RCC 7860 (cell line): ENCODE data around the gene MRPL22.
"Not testable (repeated sequence)": the region's sequence is repeated elsewhere in the genome, so short reads cannot be mapped to it uniquely, and the experiment has no call there.

Source experiments
- DNase-seq: peaks from one replicate; pipeline ENCODE4 v3.0.0-alpha.2; 2015; ENCODE audit warnings: low spot score
- FAIRE-seq: peaks from 2 replicates; lab custom pipeline; 2012; peaks lifted over from hg19 to GRCh38; lab: Jason Lieb, UNC

The MRPL22 gene

DNA sequence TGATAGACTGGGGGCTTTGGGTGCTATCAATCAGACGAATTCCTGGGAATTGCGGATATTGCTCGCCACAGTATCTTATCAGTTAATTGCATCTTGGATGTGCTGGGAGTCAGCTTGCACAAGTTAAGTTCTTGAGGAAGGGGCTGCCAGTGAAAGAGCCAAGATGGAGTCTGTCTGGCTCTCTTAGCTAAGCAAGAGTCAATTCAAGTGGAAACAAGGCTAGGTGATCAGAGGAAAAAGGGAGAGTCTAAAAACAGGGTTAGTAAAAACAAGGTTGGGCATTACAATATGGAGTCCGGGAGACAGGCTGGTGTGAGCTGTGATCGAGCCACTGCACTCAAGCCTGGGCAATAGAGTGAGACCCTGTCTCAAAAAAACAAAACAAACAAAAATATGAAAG, 1.5 kb upstream of the MRPL22 start:
- FAIRE-seq, DNase-seq: not testable (repeated sequence)

DNA sequence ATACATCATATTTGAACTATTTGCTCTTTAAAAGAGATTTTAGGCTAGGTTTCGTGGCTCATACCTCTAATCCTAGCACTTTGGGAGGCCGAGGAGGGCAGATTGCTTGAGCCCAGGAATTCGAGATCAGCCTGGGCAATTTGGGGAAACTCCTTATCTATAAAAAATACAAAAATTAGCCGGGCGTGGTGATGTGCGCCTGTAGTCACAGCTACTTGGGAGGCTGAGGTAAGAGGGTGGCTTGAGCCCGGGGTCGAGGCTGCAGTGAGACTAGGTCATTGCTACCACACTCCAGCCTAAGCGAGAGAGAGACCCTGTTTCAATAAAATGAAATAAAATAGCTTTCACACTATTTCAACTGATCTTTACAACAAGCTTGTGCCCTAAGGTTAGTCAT, 500 bp upstream of the MRPL22 start:
- no peak for DNase-seq
- no peak for FAIRE-seq

DNA sequence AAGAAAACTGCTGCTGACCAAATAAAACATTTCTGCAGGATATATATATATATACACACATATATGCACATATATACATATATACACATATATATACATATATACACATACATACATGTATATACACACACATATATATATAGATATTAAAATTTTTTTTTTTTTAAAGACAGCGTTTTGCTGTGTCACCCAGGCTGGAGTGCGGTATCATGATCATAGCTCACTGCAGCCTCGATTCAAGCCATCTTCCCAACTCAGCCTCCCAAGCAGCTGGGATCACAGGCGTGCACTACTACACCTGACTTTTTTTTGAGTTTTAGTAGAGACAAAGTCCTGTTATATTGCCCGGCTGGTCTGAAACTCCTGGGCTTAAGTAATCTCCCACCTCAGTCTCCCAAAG, 2.7 kb downstream of the MRPL22 start:
- DNase-seq (no peak), FAIRE-seq (no peak)

DNA sequence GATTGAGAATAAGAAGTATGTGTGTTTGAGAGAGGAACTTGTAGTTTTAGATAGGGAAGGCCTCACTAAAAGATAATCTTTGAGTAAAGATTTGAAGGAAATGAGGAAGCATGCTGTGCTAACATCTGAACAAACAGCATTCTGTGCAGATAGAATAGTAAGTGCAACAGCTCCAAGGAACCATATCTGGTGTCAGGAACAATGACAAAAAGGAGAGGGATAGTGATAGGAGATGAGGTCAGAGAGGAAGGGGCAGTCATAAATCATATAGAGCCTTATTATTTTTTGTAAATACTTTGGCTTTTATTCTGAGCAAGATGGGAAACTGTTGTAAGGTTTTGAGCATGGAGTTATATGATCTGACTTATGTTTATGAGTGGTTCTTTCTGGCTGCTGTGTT, 3.8 kb downstream of the MRPL22 start:
- FAIRE-seq (no peak), DNase-seq (no peak)

DNA sequence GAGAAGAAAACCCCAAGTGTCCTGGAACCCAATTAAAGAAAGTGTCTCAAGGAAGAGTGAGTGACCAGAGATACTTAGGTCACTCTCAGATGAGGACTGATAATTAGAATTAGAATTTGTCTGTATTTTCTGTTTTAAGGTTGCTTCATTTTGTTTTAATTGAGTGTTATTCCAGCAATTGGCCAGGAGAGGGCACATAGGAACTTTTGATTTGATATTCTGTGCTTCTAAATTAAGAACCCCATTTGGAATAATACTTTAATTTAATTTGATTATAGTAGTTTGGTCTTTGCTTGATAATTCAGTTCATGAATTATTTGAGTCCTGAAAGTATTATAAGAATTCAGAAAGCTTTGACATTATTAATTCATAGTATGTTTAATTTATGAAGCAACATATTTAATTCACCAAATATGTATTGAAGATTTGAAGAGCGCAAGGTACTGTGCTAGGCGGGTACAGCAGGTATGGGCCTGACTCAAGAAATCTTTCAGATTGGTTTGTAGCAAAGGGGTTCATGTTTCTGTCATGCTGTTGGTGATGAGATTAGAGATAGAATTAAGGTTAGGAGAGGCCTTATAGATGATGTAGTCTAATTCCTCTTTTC, 4.9 kb downstream of the MRPL22 start:
- FAIRE-seq (peak; percentile 57), DNase-seq (no peak)

DNA sequence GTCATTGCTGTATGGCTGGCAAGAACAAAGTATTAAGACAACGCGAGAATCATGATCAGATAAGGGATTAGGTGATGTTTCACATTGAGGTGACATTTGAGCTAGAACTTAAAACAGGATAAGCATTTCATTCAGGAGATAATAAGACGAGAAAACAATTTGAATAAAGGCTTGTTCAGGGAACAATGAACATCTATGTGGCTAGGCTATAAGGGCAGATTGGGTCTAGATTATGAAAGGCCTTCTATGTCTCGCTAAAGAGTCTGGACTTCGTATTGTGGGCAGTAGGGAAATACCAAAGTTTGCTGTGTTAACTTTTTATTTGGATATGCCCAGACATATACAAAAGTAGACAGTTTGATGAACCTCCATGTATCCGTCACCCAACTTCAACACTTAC, 6.9 kb downstream of the MRPL22 start:
- FAIRE-seq: no peak

DNA sequence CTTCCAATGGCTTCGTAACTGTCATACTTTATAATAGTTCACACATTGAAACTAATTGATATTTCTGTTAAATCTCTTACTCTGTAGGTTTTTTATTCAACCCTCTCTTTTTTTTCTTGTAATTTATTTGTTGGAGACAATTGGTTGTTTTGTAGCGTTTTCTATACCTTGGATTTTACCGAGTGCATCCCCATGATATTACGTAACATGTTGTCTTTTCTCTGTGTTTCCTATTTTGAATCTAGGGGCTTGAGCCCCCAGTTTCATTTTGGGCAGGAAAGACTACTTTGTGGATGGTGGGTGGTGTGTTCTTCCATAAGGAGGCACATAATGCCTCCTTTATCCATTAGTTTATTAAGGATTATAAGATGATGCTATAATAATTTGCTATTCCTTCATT, 7.4 kb downstream of the MRPL22 start:
- DNase-seq: no peak
- no peak for FAIRE-seq

More for the DNA sequence above, 6.9 kb downstream of the MRPL22 start:
- DNase-seq: no peak

DNA sequence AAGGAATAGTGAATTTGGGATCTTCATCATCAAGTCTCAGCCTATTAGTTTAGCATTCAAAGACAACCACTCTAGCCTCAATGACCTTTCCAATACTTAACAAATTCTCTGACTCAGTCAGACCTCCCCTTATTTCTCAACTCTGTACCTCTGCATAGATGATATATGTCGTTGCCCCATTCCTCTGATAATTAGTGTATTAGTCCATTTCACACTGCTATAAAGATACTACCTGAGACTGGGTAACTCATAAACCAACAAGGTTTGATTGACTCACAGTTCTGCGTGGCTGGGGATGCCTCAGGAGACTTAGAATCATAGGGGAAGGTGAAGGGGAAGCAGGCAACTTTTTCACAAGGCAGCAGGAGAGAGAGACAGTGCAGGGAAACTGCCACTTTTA, 8.9 kb downstream of the MRPL22 start:
- DNase-seq (no peak), FAIRE-seq (no peak)

DNA sequence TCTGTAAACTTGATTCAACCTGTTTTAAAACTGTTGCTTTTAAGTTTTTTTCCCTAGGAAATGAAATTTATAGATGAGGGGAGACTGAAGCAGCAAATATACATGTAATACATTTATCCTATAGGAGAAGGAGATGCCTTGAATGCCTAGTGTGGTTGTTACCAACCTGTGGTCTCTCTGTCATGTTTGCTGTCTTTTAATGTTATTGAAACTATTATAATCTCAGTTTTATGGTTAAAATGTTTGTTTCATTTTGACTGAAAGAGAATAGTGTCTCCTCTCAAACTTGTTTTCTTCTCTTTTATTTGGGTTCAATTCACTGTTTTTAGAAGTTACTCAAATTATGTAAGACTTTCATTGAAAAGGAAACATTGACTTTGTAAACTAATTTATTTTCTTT, 15.8 kb downstream of the MRPL22 start:
- no peak for DNase-seq
- FAIRE-seq: no peak

DNA sequence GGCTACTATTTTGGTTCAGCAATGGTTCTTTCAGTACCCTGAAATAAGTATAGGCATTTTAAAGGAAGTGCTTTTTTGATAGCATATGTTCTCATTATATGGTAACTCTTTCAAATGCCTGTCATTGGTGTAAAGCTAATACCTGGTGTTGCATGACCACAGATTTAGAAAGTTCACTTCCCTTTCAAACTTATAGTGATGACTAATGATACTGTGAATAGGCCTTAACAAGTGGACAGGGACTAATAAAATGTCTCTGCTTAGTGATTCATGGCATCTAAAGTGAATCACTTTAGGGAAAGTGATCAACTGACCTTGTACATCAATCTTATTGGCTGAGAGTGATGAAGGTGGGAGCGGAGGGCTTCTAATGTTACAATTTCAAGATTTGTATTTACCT, 21.6 kb downstream of the MRPL22 start:
- peak; percentile 52 for DNase-seq
- FAIRE-seq: peak; percentile 66

DNA sequence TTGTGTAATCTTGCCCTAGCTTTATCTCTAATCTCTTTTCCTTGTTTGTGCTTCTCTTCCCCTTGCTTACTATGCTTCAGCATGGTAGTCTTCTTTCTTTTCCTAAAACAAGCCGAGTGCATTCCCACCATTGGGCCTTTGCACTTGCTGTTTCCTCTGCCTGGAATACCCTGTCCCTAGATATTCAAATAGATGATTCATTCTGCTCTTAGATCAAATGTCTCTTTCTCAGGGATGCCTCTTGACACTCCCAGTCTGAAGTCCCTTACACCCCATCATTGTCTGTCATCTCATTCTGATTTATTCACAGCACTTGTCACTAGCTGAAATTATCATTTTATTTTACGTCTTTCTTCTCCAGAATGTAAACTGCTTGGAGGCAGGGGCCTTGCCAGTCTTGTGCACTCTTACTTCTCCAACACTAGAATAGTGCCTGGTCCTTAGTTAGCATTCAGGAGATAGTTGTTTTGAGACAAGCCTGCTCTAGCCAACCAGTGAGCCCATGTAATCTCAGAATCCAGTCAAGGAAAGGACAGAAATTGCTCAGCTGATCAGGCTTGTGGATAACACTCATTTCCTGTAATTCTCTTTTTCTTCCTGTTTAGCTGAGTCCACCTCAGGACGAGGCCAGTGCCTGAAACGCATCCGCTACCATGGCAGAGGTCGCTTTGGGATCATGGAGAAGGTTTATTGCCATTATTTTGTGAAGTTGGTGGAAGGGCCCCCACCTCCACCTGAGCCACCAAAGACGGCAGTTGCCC, 25.4 kb downstream of the MRPL22 start:
- DNase-seq (no peak), FAIRE-seq (no peak)

DNA sequence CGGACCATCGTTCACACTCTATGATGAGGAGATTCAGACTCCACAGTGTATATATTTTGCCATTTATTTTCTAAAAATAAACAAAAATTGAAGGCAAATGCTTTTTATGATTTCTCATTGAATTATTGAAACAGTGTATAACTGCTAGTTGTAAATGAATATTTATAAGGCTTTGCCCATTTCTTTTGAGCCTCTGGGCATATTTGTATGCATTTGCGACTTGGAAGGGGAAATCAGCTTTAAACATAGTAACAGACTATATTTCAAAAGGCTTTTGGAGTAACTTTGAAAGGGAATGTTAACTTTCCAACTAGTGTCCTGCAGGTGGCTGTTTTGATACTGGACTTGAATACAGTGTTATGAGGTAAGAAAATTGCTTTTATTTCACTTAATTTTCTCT, 26.0 kb downstream of the MRPL22 start:
- DNase-seq (no peak), FAIRE-seq (no peak)

DNA sequence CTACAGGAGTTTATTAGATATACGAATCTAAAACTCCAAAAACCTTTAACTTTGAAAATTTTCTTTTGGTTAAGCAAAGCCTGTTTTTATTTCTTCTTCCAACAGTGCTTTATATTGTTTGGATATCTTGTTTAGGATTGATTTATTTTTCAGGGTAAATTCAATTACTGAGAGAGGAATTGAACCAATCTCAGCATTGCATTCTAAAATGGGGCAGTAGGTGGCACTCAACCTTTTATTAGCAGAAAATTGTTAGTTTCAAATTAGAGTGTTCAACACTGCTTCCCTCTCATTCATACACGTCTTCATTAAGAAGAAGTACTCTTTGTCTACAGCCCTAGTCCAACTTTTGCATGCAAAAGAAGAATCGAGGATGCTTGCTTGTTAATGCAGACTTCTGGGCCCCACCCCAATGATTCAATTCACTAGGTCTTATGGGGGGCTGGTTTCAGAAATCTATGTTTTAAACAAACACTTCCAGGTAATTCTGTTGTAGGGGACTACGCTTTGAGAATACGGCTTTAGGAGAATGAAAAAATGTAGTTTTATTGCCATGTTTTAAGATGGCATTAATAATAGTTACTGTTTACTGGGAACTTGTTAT, 26.6 kb downstream of the MRPL22 start:
- FAIRE-seq (no peak), DNase-seq (no peak)

DNA sequence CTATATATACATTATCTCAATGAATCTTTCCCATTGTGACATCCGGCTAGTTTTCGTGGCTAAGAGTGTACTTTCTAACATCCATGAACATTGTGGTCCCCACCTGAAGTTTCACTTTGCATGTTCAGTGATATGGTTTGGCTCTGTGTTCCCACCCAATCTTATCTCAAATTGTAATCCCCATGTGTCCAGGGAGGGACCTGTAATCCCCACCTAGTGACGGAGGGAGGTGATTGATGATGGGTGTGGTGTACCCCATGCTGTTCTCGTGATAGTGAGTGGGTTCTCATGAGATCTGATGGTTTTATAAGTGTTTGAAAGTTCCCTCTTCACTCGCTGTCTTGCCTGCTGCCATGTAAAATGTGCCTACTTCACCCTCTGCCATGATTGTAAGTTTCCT, 28.1 kb downstream of the MRPL22 start:
- no peak for FAIRE-seq
- no peak for DNase-seq

DNA sequence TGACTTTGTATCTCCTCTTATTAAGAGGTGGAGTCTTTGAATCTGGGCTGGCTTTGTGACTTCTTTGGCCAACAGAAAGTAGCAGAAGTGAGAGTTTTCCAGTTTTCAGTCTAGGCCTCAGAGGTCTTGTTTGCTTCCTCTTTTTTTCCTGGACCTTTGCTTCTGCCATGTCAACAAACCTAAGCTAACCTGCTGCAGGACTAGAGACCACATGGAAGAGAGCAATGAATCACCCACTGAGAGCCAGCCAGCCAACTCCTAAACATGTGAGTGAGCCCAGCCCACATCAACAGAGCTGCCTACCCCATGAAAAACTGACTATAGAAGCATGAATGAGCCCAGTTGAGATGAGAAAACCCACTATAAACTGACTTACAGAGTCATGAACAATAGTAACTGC, 29.9 kb downstream of the MRPL22 start:
- no peak for FAIRE-seq
- DNase-seq: no peak

DNA sequence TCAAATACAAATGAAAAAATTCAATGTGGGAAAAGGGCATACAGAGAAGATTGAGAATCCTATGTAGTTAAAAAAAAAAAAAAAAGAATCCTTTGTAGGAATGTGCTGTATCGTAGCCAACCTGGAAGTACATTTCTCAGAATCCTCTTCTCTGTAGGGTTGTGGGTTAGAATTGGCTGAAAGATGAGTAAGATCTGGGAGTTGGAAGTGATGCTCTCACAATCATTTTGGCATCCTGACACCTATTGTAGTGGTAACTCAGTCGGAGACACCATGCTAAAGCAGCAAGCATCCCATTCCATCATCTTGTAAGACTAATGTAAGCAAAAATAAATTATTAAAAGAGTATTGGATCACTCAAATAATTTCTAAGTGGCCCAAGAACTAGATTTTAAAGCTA, 30.6 kb downstream of the MRPL22 start:
- FAIRE-seq (no peak), DNase-seq (no peak)

DNA sequence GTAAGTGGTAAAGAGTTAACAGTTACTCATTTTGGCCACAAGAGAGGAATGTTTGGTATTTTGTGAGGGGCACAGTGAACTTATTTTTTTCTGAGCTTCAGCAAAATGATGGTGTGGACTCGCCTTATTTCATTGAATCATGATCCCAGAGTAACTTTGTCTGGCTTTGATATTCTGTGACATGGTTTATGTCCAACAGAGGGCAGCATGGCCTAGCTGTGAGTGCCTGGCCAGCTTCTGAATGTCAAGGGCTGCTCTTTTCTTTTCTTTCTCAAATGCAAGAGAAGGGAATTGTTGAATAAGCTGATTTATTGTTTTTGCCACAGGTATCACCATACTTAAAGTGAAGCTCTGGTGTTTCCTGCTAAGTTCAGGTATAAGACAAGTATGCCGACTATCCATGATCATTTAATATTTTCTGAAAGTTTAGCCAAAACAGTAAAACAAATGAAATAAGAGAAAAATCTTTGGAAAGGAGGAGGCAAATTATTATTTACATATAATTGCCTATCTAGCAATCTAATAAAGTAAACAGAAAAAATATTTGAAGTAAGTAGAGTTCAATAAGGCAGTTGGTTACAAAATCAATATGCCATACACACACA, 31.7 kb downstream of the MRPL22 start:
- no peak for FAIRE-seq
- no peak for DNase-seq

DNA sequence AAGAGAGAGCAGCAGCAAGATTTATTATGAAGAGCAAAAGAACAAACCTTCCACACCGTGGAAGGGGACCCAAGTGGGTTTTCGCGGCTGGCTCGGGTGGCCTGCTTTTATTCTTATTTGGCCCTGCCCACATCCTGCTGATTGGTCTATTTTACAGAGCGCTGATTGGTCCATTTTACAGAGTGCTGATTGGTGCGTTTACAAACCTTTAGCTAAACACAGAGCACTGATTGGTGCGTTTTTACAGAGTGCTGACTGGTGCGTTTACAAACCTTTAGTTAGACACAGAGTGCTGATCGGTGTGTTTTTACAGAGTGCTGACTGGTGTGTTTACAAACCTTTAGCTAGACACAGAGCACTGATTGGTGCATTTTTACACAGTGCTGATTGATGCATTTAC, 35.2 kb downstream of the MRPL22 start:
- FAIRE-seq, DNase-seq: not testable (repeated sequence)

DNA sequence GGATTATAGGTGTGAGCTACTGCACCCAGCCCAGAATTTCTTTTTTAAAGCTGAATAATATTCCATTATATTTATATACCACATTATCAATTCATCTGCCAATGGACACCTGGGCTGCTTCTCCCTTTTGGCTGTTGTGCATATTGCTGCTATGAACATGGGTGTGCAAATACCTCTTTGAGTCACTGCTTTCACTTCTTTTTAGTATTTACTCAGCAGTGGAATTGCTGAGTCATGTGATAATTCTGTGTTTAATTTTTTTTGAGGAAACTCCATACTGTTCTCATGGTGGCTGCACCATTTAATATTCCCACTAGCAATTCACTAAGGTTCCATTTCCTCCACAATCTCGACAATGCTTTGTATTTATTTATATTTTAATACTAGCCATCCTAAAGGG, 36.5 kb downstream of the MRPL22 start:
- DNase-seq: no peak
- FAIRE-seq: no peak

DNA sequence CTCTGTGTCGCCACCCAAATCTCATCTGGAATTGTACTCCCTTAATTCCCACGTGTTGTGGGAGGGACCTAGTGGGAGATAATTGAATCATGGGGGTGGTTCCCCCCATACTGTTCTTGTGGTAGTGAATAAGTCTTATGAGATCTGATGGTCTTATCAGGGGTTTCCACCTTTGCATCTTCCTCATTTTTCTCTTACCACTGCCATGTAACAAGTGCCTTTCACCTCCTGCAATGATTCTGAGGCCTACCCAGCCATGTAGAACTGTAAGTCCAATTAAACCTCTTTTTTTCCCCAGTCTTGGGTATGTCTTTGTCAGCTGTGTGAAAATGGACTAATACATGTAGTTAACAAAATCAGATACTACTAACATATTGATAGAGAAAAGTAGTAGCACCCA, 37.4 kb downstream of the MRPL22 start:
- not testable (repeated sequence) for FAIRE-seq

DNA sequence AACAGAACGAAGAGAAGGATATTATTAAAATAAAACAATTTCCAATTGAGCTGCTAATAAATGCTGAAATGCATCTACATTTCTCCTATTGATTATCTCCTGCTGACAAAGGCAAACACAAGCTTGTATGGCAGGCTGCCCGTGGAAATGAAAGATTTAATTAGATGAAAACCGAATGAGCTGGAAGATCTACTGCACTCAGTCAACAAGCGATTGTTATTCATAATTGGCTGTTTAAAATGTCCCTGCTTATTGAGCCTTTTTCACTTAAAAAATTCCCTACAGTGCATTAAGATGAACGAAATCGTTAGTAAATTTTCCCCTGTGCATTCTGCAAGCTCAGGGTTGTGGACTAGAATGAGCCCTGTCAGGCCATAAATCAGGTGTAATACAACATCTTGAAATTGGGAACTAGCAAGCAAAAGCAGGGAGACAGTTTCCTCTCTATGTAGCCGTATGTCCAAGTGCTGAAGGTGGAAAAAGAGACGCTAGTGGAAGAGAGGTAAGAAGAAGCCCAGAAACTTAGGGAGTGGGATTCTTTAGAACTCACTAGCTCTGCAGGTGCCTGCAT, 44.2 kb downstream of the MRPL22 start:
- FAIRE-seq (no peak), DNase-seq (no peak)

More for the DNA sequence above, 37.4 kb downstream of the MRPL22 start:
- DNase-seq: not testable (repeated sequence)

DNA sequence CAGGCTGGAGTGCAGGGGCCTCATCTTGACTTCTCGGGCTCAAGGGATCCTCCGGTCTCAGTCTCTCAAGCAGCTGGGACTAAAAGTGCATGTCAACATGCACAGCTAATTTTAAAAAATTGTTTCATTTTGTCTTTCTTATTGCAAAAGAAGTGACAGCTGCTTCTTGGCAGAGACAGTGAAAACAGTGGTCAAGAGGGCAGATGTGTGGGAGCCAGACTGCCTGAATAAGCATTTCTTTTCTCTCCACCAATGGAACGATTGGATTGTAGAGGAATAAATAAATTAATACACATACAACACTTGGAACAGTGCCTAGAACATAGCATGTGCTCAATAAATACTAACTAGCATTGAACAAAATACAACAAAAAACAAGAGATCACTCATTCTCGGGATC, 45.3 kb downstream of the MRPL22 start:
- DNase-seq: no peak
- no peak for FAIRE-seq
